K562 (cell line): ENCODE measurements around the gene CCDC32. TPM values are rescaled to one million over a fixed set of nuclear protein-coding genes. Genes with fewer than 3 reads are reported as not detected.

Experiments
- ARHGAP35 ChIP-seq: fragments of 450-650 bp; IDR thresholded peaks from 2 replicates; pipeline ENCODE4 v1.6.1; 2018; ENCODE audit not compliant: partially characterized antibody
- BRF1 ChIP-seq: IDR thresholded peaks from 3 replicates; pipeline ENCODE4 v1.6.1; 2011; ENCODE audit warnings: borderline replicate concordance, mild to moderate bottlenecking; ENCODE audit not compliant: insufficient read length; ENCODE audit errors: extremely low read depth
- CLOCK ChIP-seq: fragments of 250-450 bp; sonication (Bioruptor Pico); IDR thresholded peaks from 2 replicates; pipeline ENCODE4 v1.4.0; 2020; ENCODE audit warnings: mild to moderate bottlenecking, moderate library complexity, borderline replicate concordance
- ETS2 ChIP-seq: IDR thresholded peaks from 2 replicates; pipeline ENCODE4 v1.6.1; 2016; ENCODE audit warnings: borderline replicate concordance, missing genetic modification characterization, mild to moderate bottlenecking, moderate library complexity, missing compliant biosample characterization; ENCODE audit not compliant: poor library complexity, severe bottlenecking
- GTF2F1 ChIP-seq: IDR thresholded peaks from 2 replicates; pipeline ENCODE4 v1.6.1; 2011; ENCODE audit warnings: low read depth, low read length, improper control_type of control experiment
- HDAC8 ChIP-seq: fragments of 450-650 bp; IDR thresholded peaks from 2 replicates; pipeline ENCODE4 v1.6.1; 2016; ENCODE audit warnings: mild to moderate bottlenecking, missing genetic modification characterization, moderate library complexity, missing compliant biosample characterization
- HNRNPL ChIP-seq: fragments of 200-400 bp; formaldehyde crosslinking; IDR thresholded peaks from 2 replicates; pipeline ENCODE4 v1.6.1; 2017; ENCODE audit warnings: low read depth, mild to moderate bottlenecking, low read length
- HOMEZ ChIP-seq: fragments of 250-450 bp; sonication (Bioruptor Pico); IDR thresholded peaks from 2 replicates; pipeline ENCODE4 v1.4.0; 2020; ENCODE audit warnings: mild to moderate bottlenecking, moderate library complexity
- IRF1 ChIP-seq: sonication (generic); formaldehyde crosslinking; IDR thresholded peaks from 2 replicates; pipeline ENCODE4 v1.8.0; 2022; ENCODE audit warnings: missing genetic modification reagents, mild to moderate bottlenecking, borderline replicate concordance
- KAT8 ChIP-seq: fragments of 450-650 bp; IDR thresholded peaks from 2 replicates; pipeline ENCODE4 v1.6.1; 2016; ENCODE audit warnings: low read depth, mild to moderate bottlenecking
- KHSRP ChIP-seq: fragments of 450-650 bp; IDR thresholded peaks from 2 replicates; pipeline ENCODE4 v1.6.1; 2017
- KLF10 ChIP-seq: fragments of 250-450 bp; sonication (Bioruptor Pico); IDR thresholded peaks from 2 replicates; pipeline ENCODE4 v1.6.1; 2021; ENCODE audit warnings: matching md5 sums
- KLF16 ChIP-seq: IDR thresholded peaks from 2 replicates; pipeline ENCODE4 v1.6.1; 2016; ENCODE audit warnings: antibody characterized with exemption
- POLR2G ChIP-seq: fragments of 200-400 bp; formaldehyde crosslinking; IDR thresholded peaks from 2 replicates; pipeline ENCODE4 v1.6.1; 2017; ENCODE audit warnings: low read depth, mild to moderate bottlenecking, antibody characterized with exemption, low read length, moderate library complexity
- PRPF4 ChIP-seq: fragments of 200-400 bp; formaldehyde crosslinking; IDR thresholded peaks from one replicate; pipeline ENCODE4 v1.6.1; 2017; ENCODE audit warnings: low read length, low read depth, mild to moderate bottlenecking; ENCODE audit not compliant: insufficient read depth, poor library complexity, severe bottlenecking
- STAT5B ChIP-seq: fragments of 250-450 bp; sonication (Bioruptor Pico); IDR thresholded peaks from 2 replicates; pipeline ENCODE4 v1.8.0; 2021; ENCODE audit warnings: mild to moderate bottlenecking, inconsistent platforms
- TAF7 ChIP-seq: fragments of 450-650 bp; IDR thresholded peaks from 2 replicates; pipeline ENCODE4 v1.6.1; 2016; ENCODE audit warnings: missing genetic modification characterization, missing compliant biosample characterization
- USF2 ChIP-seq: sonication (generic); formaldehyde crosslinking; IDR thresholded peaks from 2 replicates; pipeline ENCODE4 v1.5.0; 2020; ENCODE audit warnings: missing genetic modification reagents
- ZNF408 ChIP-seq: fragments of 250-450 bp; sonication (Bioruptor Pico); IDR thresholded peaks from 2 replicates; pipeline ENCODE4 v1.4.0; 2020; ENCODE audit warnings: low read depth, mild to moderate bottlenecking, moderate library complexity
- ZNF668 ChIP-seq: fragments of 250-450 bp; sonication (Bioruptor Pico); IDR thresholded peaks from 2 replicates; pipeline ENCODE4 v1.8.0; 2022; ENCODE audit warnings: mild to moderate bottlenecking, inconsistent platforms
- ZNF76 ChIP-seq: fragments of 250-450 bp; sonication (Bioruptor Pico); IDR thresholded peaks from 2 replicates; pipeline ENCODE4 v1.4.0; 2020; ENCODE audit warnings: mild to moderate bottlenecking, moderate library complexity, borderline replicate concordance
- polyA plus RNA-seq, 8 experiments: library from polyadenylated mRNA; depleted of rRNA in 4 of 8; stranded (reverse) in 5 of 8; unstranded in 3 of 8; fragments of >200 nt; fragmentation: Nextera tagmentation in 2 of 8; fragmentation: Illumina TruSeq in 1 of 8; extraction: Ambion mirVana in 2 of 8; extraction: Trizol in 1 of 8; gene quantifications; 2 replicates each; pipeline versions ENCODE4 v1.2.1 to v1.2.3, GENCODE V29; 2011 to 2014; ENCODE audit warnings: inconsistent platforms in 1 of 8, missing spikeins in 1 of 8
- total RNA-seq, 7 experiments: library from RNA; depleted of rRNA in 6 of 7; stranded (reverse); fragments of >200 nt in 6 of 7; fragmentation: Illumina TruSeq in 2 of 7; extraction: Trizol in 2 of 7; gene quantifications; 2 replicates each; pipeline versions ENCODE4 v1.2.1 to v1.2.3, GENCODE V29; 2011 to 2021; ENCODE audit warnings: low replicate concordance in 1 of 7

The CCDC32 gene
- total and polyA plus RNA-seq, 9 of the 15 experiments (the other 6 are each of a cell fraction or from before 2014, with no cell fraction given), result 22.2 to 94.8 (median 37.1) TPM

GRCh38 chr15:40593588-40594428, 29.0 kb upstream of the CCDC32 start, which contains the start of gene KNL1 (continued):
- TF ChIP-seq IRF1 (CRISPR knock-in tag), result no peak
- TF ChIP-seq HDAC8 (tag), result no peak
- TF ChIP-seq TAF7 (tag), result peak; percentile 72
- TF ChIP-seq KLF10 (CRISPR knock-in tag), result no peak
- TF ChIP-seq HOMEZ, result 0 out of 2 replicates have a peak, but pooled peaks have one; percentile 47
- no peak for TF ChIP-seq PRPF4
- TF ChIP-seq ETS2 (tag), result no peak
- no peak for TF ChIP-seq POLR2G
- TF ChIP-seq GTF2F1, result no peak
- no peak for TF ChIP-seq KHSRP
- no peak for TF ChIP-seq CLOCK (CRISPR knock-in tag)
- TF ChIP-seq KLF16, result peak; percentile 33; the same call in 1 of the 2 replicates
- no peak for TF ChIP-seq ARHGAP35
- no peak for TF ChIP-seq ZNF668 (CRISPR knock-in tag)
- TF ChIP-seq KAT8, result peak; percentile 100
- TF ChIP-seq ZNF76 (CRISPR knock-in tag), result no peak
- TF ChIP-seq USF2 (CRISPR knock-in tag), result no peak
- peak; percentile 72 for TF ChIP-seq BRF1
- TF ChIP-seq STAT5B (CRISPR knock-in tag), result no peak
- no peak for TF ChIP-seq HNRNPL
- no peak for TF ChIP-seq ZNF408 (CRISPR knock-in tag)
